Stimulated activated CD4-positive, alpha-beta T cell treated with anti-CD3 and anti-CD28 coated beads, TNF-alpha, amount 100 ng/mL, for 1 hour (primary cell): Measurements from ENCODE around the gene TMEM235.

Experiments used
- DNase-seq, 3 donors: peaks; one replicate each; pipeline ENCODE4 v3.0.0-alpha.2; 2020; ENCODE audit warnings: low read depth in 3 of 3, low spot score in 1 of 3

The TMEM235 gene

GRCh38 chr17:78253946-78254672 is 22.7 kb downstream of the TMEM235 start:
- peak; percentile 50 to 74 (median 50) for DNase-seq

GRCh38 chr17:78255029-78255656 is 23.7 kb downstream of the TMEM235 start:
- no peak for DNase-seq

- DNase-seq = no peak
Measured at GRCh38 chr17:78255953-78256706, 24.7 kb downstream of the TMEM235 start.

- DNase-seq = no peak
Measured at GRCh38 chr17:78256707-78257591, 25.5 kb downstream of the TMEM235 start.

GRCh38 chr17:78257810-78258322 is 26.4 kb downstream of the TMEM235 start:
- DNase-seq = no peak

GRCh38 chr17:78258323-78259191 is 27.1 kb downstream of the TMEM235 start:
- peak; percentile 45 to 54 (median 52) for DNase-seq

- no peak for DNase-seq
Measured at GRCh38 chr17:78259192-78259554, 27.7 kb downstream of the TMEM235 start.

- no peak for DNase-seq
Measured at GRCh38 chr17:78263063-78263735, 31.8 kb downstream of the TMEM235 start.

GRCh38 chr17:78263736-78264340 is 32.4 kb downstream of the TMEM235 start:
- DNase-seq = no peak

GRCh38 chr17:78264590-78264989 is 33.2 kb downstream of the TMEM235 start:
- DNase-seq = no peak

GRCh38 chr17:78265121-78265520 is 33.7 kb downstream of the TMEM235 start:
- no peak for DNase-seq

GRCh38 chr17:78266231-78266631 is 34.8 kb downstream of the TMEM235 start:
- DNase-seq = no peak

- no peak for DNase-seq
Measured at GRCh38 chr17:78266771-78267170, 35.3 kb downstream of the TMEM235 start.

GRCh38 chr17:78267253-78268073 is 36.0 kb downstream of the TMEM235 start:
- no peak for DNase-seq

- DNase-seq = no peak
Measured at GRCh38 chr17:78268191-78268874, 36.9 kb downstream of the TMEM235 start.

GRCh38 chr17:78268951-78269905 is 37.8 kb downstream of the TMEM235 start:
- no peak for DNase-seq
